NK-92 (cell line): ENCODE data around the gene TBC1D25.

Experiments used
- DNase-seq: peaks from one replicate; lab custom pipeline; 2025; ENCODE audit not compliant: unreplicated experiment; lab: John Stamatoyannopoulos, UW

The TBC1D25 gene

GRCh38 chrX:48558271-48558670 is 18.8 kb downstream of the TBC1D25 start:
- DNase-seq: no peak

- DNase-seq: no peak
These were observed 20.1 kb downstream of the TBC1D25 start for GRCh38 chrX:48559636-48560035.

GRCh38 chrX:48560056-48560455 is 20.5 kb downstream of the TBC1D25 start:
- no peak for DNase-seq

- DNase-seq: no peak
These were observed 21.2 kb downstream of the TBC1D25 start for GRCh38 chrX:48560681-48561080.

GRCh38 chrX:48569958-48570357 is 30.4 kb downstream of the TBC1D25 start:
- no peak for DNase-seq

- DNase-seq: no peak
These were observed 34.3 kb downstream of the TBC1D25 start for GRCh38 chrX:48573690-48574269.

GRCh38 chrX:48574270-48575266 is 35.1 kb downstream of the TBC1D25 start, which contains the start of gene RBM3:
TSS of gene RBM3 (plus strand) at chrX:48574484. CDS start at chrX:48575181, 697 bp downstream.
- peak; percentile 65 for DNase-seq

- no peak for DNase-seq
These were observed 36.1 kb downstream of the TBC1D25 start for GRCh38 chrX:48575642-48576041.

- DNase-seq: no peak
These were observed 36.6 kb downstream of the TBC1D25 start for GRCh38 chrX:48576108-48576507.

- no peak for DNase-seq
These were observed 39.2 kb downstream of the TBC1D25 start for GRCh38 chrX:48578661-48579128.

- DNase-seq: no peak
These were observed 39.7 kb downstream of the TBC1D25 start for GRCh38 chrX:48579259-48579658.

GRCh38 chrX:48580662-48581061 is 41.1 kb downstream of the TBC1D25 start:
- DNase-seq: no peak

- DNase-seq: no peak
These were observed 45.2 kb downstream of the TBC1D25 start for GRCh38 chrX:48584698-48585097.

- DNase-seq: no peak
These were observed 50.1 kb downstream of the TBC1D25 start for GRCh38 chrX:48589482-48590162.

- no peak for DNase-seq
These were observed 50.9 kb downstream of the TBC1D25 start for GRCh38 chrX:48590203-48591103.

- DNase-seq: no peak
These were observed 51.8 kb downstream of the TBC1D25 start for GRCh38 chrX:48591255-48591791.

- DNase-seq: no peak
These were observed 53.5 kb downstream of the TBC1D25 start for GRCh38 chrX:48592971-48593370.

- DNase-seq: no peak
These were observed 56.4 kb downstream of the TBC1D25 start for GRCh38 chrX:48595929-48596328.

GRCh38 chrX:48597353-48598264 is 58.1 kb downstream of the TBC1D25 start, which contains the start of gene WDR13:
TSS of gene WDR13 (plus strand) at chrX:48597492. CDS start at chrX:48597997, 505 bp downstream.
- peak; percentile 52 for DNase-seq
